Stimulated activated CD4-positive, alpha-beta T cell treated with anti-CD3 and anti-CD28 coated beads, Interleukin-1b, Interleukin-23, amount 100 ng/mL, for 48 hours (primary cell): ENCODE measurements around the gene PKM.

Experiments
- DNase-seq: peaks from one replicate; pipeline ENCODE4 v3.0.0-alpha.2; 2020

PKM gene

GRCh38 chr15:72199721-72200212 is 31.2 kb downstream of the PKM start:
- peak; percentile 70 for DNase-seq

GRCh38 chr15:72199205-72199515 is 31.8 kb downstream of the PKM start:
- DNase-seq = no peak

- no peak for DNase-seq
Observed at GRCh38 chr15:72198356-72199204, 32.4 kb downstream of the PKM start.

GRCh38 chr15:72197460-72198355 is 33.3 kb downstream of the PKM start, which contains the start of gene GRAMD2A:
GRAMD2A (minus strand) TSS chr15:72197787.
- DNase-seq = peak; percentile 32

GRCh38 chr15:72197041-72197459 is 33.9 kb downstream of the PKM start:
- DNase-seq = no peak

- no peak for DNase-seq
Observed at GRCh38 chr15:72196409-72197040, 34.5 kb downstream of the PKM start.

- no peak for DNase-seq
Observed at GRCh38 chr15:72195101-72195511, 35.9 kb downstream of the PKM start.

- no peak for DNase-seq
Observed at GRCh38 chr15:72193836-72194396, 37.1 kb downstream of the PKM start.

- DNase-seq = no peak
Observed at GRCh38 chr15:72192416-72192815, 38.6 kb downstream of the PKM start.

- DNase-seq = no peak
Observed at GRCh38 chr15:72189250-72189902, 41.6 kb downstream of the PKM start.

GRCh38 chr15:72184165-72184811 is 46.7 kb downstream of the PKM start:
- DNase-seq = no peak

- no peak for DNase-seq
Observed at GRCh38 chr15:72183781-72184164, 47.2 kb downstream of the PKM start.

GRCh38 chr15:72182673-72183072 is 48.3 kb downstream of the PKM start:
- DNase-seq = no peak

- DNase-seq = no peak
Observed at GRCh38 chr15:72182244-72182643, 48.7 kb downstream of the PKM start.

- no peak for DNase-seq
Observed at GRCh38 chr15:72180761-72181324, 50.1 kb downstream of the PKM start.

- DNase-seq = no peak
Observed at GRCh38 chr15:72179950-72180581, 50.9 kb downstream of the PKM start.

GRCh38 chr15:72178976-72179585 is 51.9 kb downstream of the PKM start:
- no peak for DNase-seq

- DNase-seq = no peak
Observed at GRCh38 chr15:72176743-72177142, 54.2 kb downstream of the PKM start.

GRCh38 chr15:72176159-72176558 is 54.8 kb downstream of the PKM start:
- no peak for DNase-seq
